Esophagus (tissue), 2 donors: ENCODE data around the gene MN1. TPM values are rescaled to one million over a fixed set of nuclear protein-coding genes. Genes with fewer than 3 reads are reported as not detected.

Experiments used
- H3K27ac ChIP-seq, 2 donors: one replicate each; pipeline ENCODE4 v1.5.1; 2013; ENCODE audit warnings: low read depth in 2 of 2, mild to moderate bottlenecking in 2 of 2, inconsistent platforms in 1 of 2, low read length in 1 of 2, moderate library complexity in 1 of 2
- H3K27me3 ChIP-seq, 2 donors: one replicate each; pipeline ENCODE4 v1.6.1; 2013; ENCODE audit warnings: low read length in 2 of 2, control low read depth in 1 of 2, mild to moderate bottlenecking in 1 of 2; ENCODE audit not compliant: insufficient read depth in 2 of 2, control insufficient read depth in 1 of 2
- H3K36me3 ChIP-seq, 2 donors: one replicate each; pipeline ENCODE4 v1.6.1; 2013; ENCODE audit warnings: low read length in 1 of 2; ENCODE audit not compliant: control insufficient read depth in 2 of 2, insufficient read depth in 2 of 2
- H3K4me1 ChIP-seq, 2 donors: one replicate each; pipeline ENCODE4 v1.6.1; 2013; ENCODE audit warnings: low read length in 1 of 2; ENCODE audit not compliant: control insufficient read depth in 2 of 2, insufficient read depth in 2 of 2
- H3K4me3 ChIP-seq, 2 donors: one replicate each; pipeline ENCODE4 v1.5.1; 2013; ENCODE audit warnings: low read length in 2 of 2, mild to moderate bottlenecking in 2 of 2, low read depth in 1 of 2, moderate library complexity in 1 of 2
- H3K9me3 ChIP-seq, 2 donors: one replicate each; pipeline ENCODE4 v1.6.1; 2013; ENCODE audit warnings: mild to moderate bottlenecking in 2 of 2, low read depth in 1 of 2, low read length in 1 of 2, moderate library complexity in 1 of 2; ENCODE audit not compliant: control insufficient read depth in 2 of 2, insufficient read depth in 1 of 2
- WGBS, 2 donors: extraction: QIAGEN DNeasy Blood & Tissue Kit; methylation state at CpG; one replicate each; pipeline ENCODE4 v1.1.7; 2013; 5-methylcytosine and 5-hydroxymethylcytosine counted together
- polyA plus RNA-seq, 2 donors: library from polyadenylated mRNA; stranded (reverse); fragments of 200-250 nt; gene quantifications; one replicate each; pipeline ENCODE4 v1.2.3, GENCODE V29; 2013
- donor health status: healthy with polysubstance abuse.
- donor health status: Bipolar disorder and iron deficiency.

MN1 gene
- polyA plus RNA-seq, 2 donors = 0.94 to 1.5 TPM

GRCh38 chr22:27795053-27795452 lies 6.5 kb downstream of the MN1 start:
- Histone ChIP-seq H3K27ac (peak overlapping the region; percentile 50 to 57), H3K4me1 (peaks cover 2 to 13% of the 10 kb centered on the region in 2 donors), H3K36me3 (no peaks in the 10 kb centered on the region), H3K4me3 (no peak overlapping the region), H3K9me3 (no peaks in the 10 kb centered on the region), H3K27me3 (no peaks in the 10 kb centered on the region)
- 77 to 86% methylated on average over 14 of the region's 14 CpGs for WGBS, 2 donors

- H3K27me3 ChIP-seq = no peaks in the 10 kb centered on the region
- 64 to 69% methylated on average over 5 of the region's 5 CpGs for WGBS, 2 donors
- H3K4me3 ChIP-seq = no peak overlapping the region
- no peaks in the 10 kb centered on the region for H3K36me3 ChIP-seq
- H3K9me3 ChIP-seq = no peaks in the 10 kb centered on the region
- H3K27ac ChIP-seq = peak overlapping the region; percentile 8 to 63
- peaks cover 0 to 7% of the 10 kb centered on the region in 2 donors for H3K4me1 ChIP-seq
Measured at GRCh38 chr22:27794226-27794625, 7.3 kb downstream of the MN1 start.

- H3K4me3 ChIP-seq = no peak overlapping the region
- H3K36me3 ChIP-seq = no peaks in the 10 kb centered on the region
- H3K27me3 ChIP-seq = no peaks in the 10 kb centered on the region
- H3K9me3 ChIP-seq = no peaks in the 10 kb centered on the region
- WGBS, 2 donors = 74 to 81% methylated on average over 12 of the region's 12 CpGs
- peaks cover 0 to under 1% of the 10 kb centered on the region in 2 donors for H3K4me1 ChIP-seq
- H3K27ac ChIP-seq = no peak overlapping the region
Measured at GRCh38 chr22:27793576-27793975, 8.0 kb downstream of the MN1 start.

- Histone ChIP-seq H3K9me3 (no peaks in the 10 kb centered on the region), H3K36me3 (no peaks in the 10 kb centered on the region), H3K27ac (peak overlapping the region; percentile 6 to 12), H3K4me1 (peaks cover 0 to 2% of the 10 kb centered on the region in 2 donors), H3K4me3 (no peak overlapping the region), H3K27me3 (no peaks in the 10 kb centered on the region)
- WGBS, 2 donors = 77 to 78% methylated on average over 8 of the region's 8 CpGs
Measured at GRCh38 chr22:27792452-27793161, 8.9 kb downstream of the MN1 start.

GRCh38 chr22:27791859-27792241 lies 9.7 kb downstream of the MN1 start:
- peaks cover 0 to 2% of the 10 kb centered on the region in 2 donors for H3K4me1 ChIP-seq
- no peaks in the 10 kb centered on the region for H3K9me3 ChIP-seq
- H3K36me3 ChIP-seq = no peaks in the 10 kb centered on the region
- H3K27me3 ChIP-seq = no peaks in the 10 kb centered on the region
- H3K4me3 ChIP-seq = no peak overlapping the region
- no peak overlapping the region for H3K27ac ChIP-seq
- 68 to 81% methylated on average over 3 of the region's 3 CpGs for WGBS, 2 donors

- WGBS, 2 donors = 79 to 82% methylated on average over 17 of the region's 17 CpGs
- no peaks in the 10 kb centered on the region for H3K27me3 ChIP-seq
- H3K36me3 ChIP-seq = no peaks in the 10 kb centered on the region
- H3K4me3 ChIP-seq = no peak overlapping the region
- H3K4me1 ChIP-seq = peaks cover 0 to 2% of the 10 kb centered on the region in 2 donors
- no peaks in the 10 kb centered on the region for H3K9me3 ChIP-seq
- peak overlapping the region; percentile 45 to 64 for H3K27ac ChIP-seq
Measured at GRCh38 chr22:27791159-27791858, 10.2 kb downstream of the MN1 start.

GRCh38 chr22:27790376-27791158 lies 11.0 kb downstream of the MN1 start:
- H3K27me3 ChIP-seq = no peaks in the 10 kb centered on the region
- peak overlapping the region; percentile 45 to 64 for H3K27ac ChIP-seq
- no peaks in the 10 kb centered on the region for H3K36me3 ChIP-seq
- H3K4me1 ChIP-seq = peaks cover 0 to 2% of the 10 kb centered on the region in 2 donors
- no peak overlapping the region for H3K4me3 ChIP-seq
- no peaks in the 10 kb centered on the region for H3K9me3 ChIP-seq
- WGBS, 2 donors = 81 to 84% methylated on average over 25 of the region's 25 CpGs

- H3K27ac ChIP-seq = peak overlapping the region in 1 of 2 donors; percentile 45
- H3K4me3 ChIP-seq = no peak overlapping the region
- no peaks in the 10 kb centered on the region for H3K27me3 ChIP-seq
- 89 to 90% methylated on average over 20 of the region's 20 CpGs for WGBS, 2 donors
- no peaks in the 10 kb centered on the region for H3K9me3 ChIP-seq
- H3K36me3 ChIP-seq = no peaks in the 10 kb centered on the region
- peaks cover 0 to 2% of the 10 kb centered on the region in 2 donors for H3K4me1 ChIP-seq
Measured at GRCh38 chr22:27788500-27789288, 12.9 kb downstream of the MN1 start.

- H3K9me3 ChIP-seq = no peaks in the 10 kb centered on the region
- H3K4me1 ChIP-seq = peaks cover 0 to 2% of the 10 kb centered on the region in 2 donors
- H3K4me3 ChIP-seq = no peak overlapping the region
- H3K27ac ChIP-seq = no peak overlapping the region
- 83 to 86% methylated on average over 13 of the region's 13 CpGs for WGBS, 2 donors
- H3K36me3 ChIP-seq = no peaks in the 10 kb centered on the region
- H3K27me3 ChIP-seq = no peaks in the 10 kb centered on the region
Measured at GRCh38 chr22:27786965-27787364, 14.6 kb downstream of the MN1 start.
